GM12873 (cell line): ENCODE measurements around the gene PRAME.

Experiments used
- CTCF ChIP-seq: IDR thresholded peaks from 2 replicates; pipeline ENCODE4 v1.5.1; 2012; ENCODE audit warnings: low read depth, mild to moderate bottlenecking, moderate library complexity, low read length, control low read depth; ENCODE audit not compliant: insufficient read depth; ENCODE audit errors: missing control alignments

The PRAME gene

DNA sequence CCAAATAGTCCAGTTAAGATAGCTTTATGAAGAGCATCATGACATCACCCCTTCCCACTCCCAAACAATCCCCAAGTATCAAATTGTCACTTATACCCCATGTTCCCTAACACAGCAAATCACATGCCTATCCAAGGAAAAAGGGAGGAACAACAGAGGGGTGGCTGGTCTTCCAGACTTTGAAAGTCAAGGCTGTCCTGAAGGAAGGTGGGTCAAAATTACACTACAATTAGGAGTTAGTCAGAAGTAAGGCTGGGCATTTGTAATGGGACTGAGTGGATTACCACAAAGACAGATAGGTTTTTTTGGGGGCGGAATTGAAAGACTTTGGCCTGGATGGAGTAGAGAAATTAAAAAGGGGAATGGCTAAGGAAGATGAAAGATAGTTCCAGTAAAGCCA is 5.9 kb downstream of the PRAME start:
- TF ChIP-seq CTCF, result no peak

GRCh38 chr22:22552630-22553029 is 6.4 kb downstream of the PRAME start:
- no peak for TF ChIP-seq CTCF

- TF ChIP-seq CTCF, result no peak
Measured at GRCh38 chr22:22550789-22551434, 8.2 kb downstream of the PRAME start.

- TF ChIP-seq CTCF, result no peak
Measured at GRCh38 chr22:22548910-22549309, 10.2 kb downstream of the PRAME start.

DNA sequence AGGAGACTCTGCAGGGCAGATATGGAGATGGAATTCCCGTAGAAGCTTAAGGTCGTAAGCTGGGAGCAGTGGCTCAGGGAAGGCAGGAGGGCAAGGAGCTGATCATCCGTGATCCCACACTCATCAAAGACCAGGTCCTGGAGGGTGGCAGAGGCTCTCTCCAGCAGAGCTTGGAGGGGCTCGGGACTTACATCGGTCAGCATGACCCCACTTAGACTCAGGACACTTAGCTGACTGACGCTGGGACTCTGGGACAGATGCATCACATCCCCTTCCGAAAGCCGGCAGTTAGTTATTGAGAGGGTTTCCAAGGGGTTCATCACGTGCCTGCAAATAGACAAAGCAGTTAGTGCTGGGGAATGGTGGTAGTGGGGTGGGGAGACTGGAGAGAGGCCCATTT is 10.7 kb downstream of the PRAME start:
- TF ChIP-seq CTCF, result no peak

- no peak for TF ChIP-seq CTCF
Measured at GRCh38 chr22:22547692-22548300, 11.3 kb downstream of the PRAME start.

- no peak for TF ChIP-seq CTCF
Measured at GRCh38 chr22:22547226-22547625, 11.8 kb downstream of the PRAME start.
